Gastrocnemius medialis (tissue), 4 donors: ENCODE data around the gene IDH2. TPM values are rescaled to one million over a fixed set of nuclear protein-coding genes. Genes with fewer than 3 reads are reported as not detected.

Experiments used
- ATAC-seq, 2 donors: fragments of 150-250 bp; one replicate each; pipeline ENCODE4 v1.9.1; 2016
- DNase-seq, 2 donors: peaks; one replicate each; pipeline ENCODE4 v3.0.0-alpha.2; 2019
- H3K27ac ChIP-seq, 4 donors: fragments of 200-600 bp; sonication (generic); 1 replicate in 1 of 4; 2 replicates in 3 of 4; pipeline ENCODE4 v1.5.1; 2016 to 2018; ENCODE audit warnings: mild to moderate bottlenecking in 2 of 4, moderate library complexity in 1 of 4
- H3K27me3 ChIP-seq, 3 donors: fragments of 200-600 bp; sonication (generic) in 2 of 3; 1 replicate in 1 of 3; 2 replicates in 2 of 3; pipeline versions ENCODE4 v1.5.1 to v1.6.0; 2016 to 2019; ENCODE audit warnings: mild to moderate bottlenecking in 1 of 3, moderate library complexity in 1 of 3
- H3K36me3 ChIP-seq, 2 donors: fragments of 200-600 bp; sonication (generic) in 1 of 2; one replicate each; pipeline ENCODE4 v1.5.1; 2017 to 2018
- H3K4me1 ChIP-seq, 2 donors: fragments of 200-600 bp; sonication (generic) in 1 of 2; one replicate each; pipeline ENCODE4 v1.5.1; 2016 to 2017; ENCODE audit warnings: mild to moderate bottlenecking in 2 of 2
- H3K4me3 ChIP-seq, 4 donors: fragments of 200-600 bp; sonication (generic) in 3 of 4; 1 replicate in 1 of 4; 2 replicates in 3 of 4; pipeline ENCODE4 v1.5.1; 2016 to 2019; ENCODE audit warnings: mild to moderate bottlenecking in 2 of 4
- H3K9me3 ChIP-seq, 3 donors: fragments of 200-600 bp; sonication (generic) in 2 of 3; 1 replicate in 1 of 3; 2 replicates in 2 of 3; pipeline ENCODE4 v1.5.1; 2016 to 2019
- CTCF ChIP-seq, 5 experiments: fragments of 450-650 bp in 3 of 5; fragments of 200-600 bp in 2 of 5; sonication (generic) in 2 of 5; IDR thresholded peaks in 4 of 5; conservative IDR thresholded peaks in 1 of 5; 1 replicate in 4 of 5; 2 replicates in 1 of 5; pipeline ENCODE4 v1.5.1; 2016 to 2019; ENCODE audit warnings: antibody characterized with exemption in 5 of 5, mild to moderate bottlenecking in 3 of 5, moderate library complexity in 3 of 5
- POLR2A ChIP-seq, 2 donors: fragments of 450-650 bp; IDR thresholded peaks; one replicate each; pipeline ENCODE4 v1.6.1; 2017; ENCODE audit warnings: antibody characterized with exemption in 2 of 2, mild to moderate bottlenecking in 2 of 2, moderate library complexity in 2 of 2
- in situ Hi-C, 4 donors: fragments of 200-750 bp; cut with MboI; loops; one replicate each; pipeline versions ENCODE4 v1.15.0 to v1.8.0; 2017; ENCODE audit warnings: low sequenced_read_pairs in 4 of 4
- intact Hi-C: fragments of 100-400 bp; cut with DNase I; formaldehyde crosslinking; loops from one replicate; pipeline ENCODE4 v1.15.1; 2023; ENCODE audit warnings: low total_unique reads
- total RNA-seq, 4 donors: library from RNA; depleted of rRNA; stranded (reverse); fragments of >200 nt; gene quantifications; one replicate each; pipeline versions ENCODE4 v1.1.0 to v1.2.3, GENCODE V29; 2016

IDH2 gene
- total RNA-seq, 4 donors from 2014 or later, result 349 to 547 (median 423) TPM

GRCh38 chr15:90047956-90048575, 54.2 kb downstream of the IDH2 start:
- in situ Hi-C loops (no loop called here), intact Hi-C loops (no loop called here)
- ATAC-seq (peak; percentile 79 to 85), DNase-seq (peak; percentile 71 to 92)
- Histone ChIP-seq H3K36me3 (no peaks in the 10 kb centered on the region), H3K27me3 (no peaks in the 10 kb centered on the region), H3K9me3 (no peaks in the 10 kb centered on the region), H3K4me1 (peaks cover 33 to 34% of the 10 kb centered on the region in 2 donors), H3K4me3 (no peak overlapping the region), H3K27ac (peak overlapping the region; percentile 67 to 81 (median 76))
- TF ChIP-seq CTCF (IDR thresholded peaks at IDR 0.05 in 4 of 5, conservative IDR thresholded peaks at IDR 0.05 in 1 of 5) (no peak), POLR2A (IDR thresholded peaks at IDR 0.05) (no peak)

GRCh38 chr15:90046911-90047392, 55.3 kb downstream of the IDH2 start:
- no peaks in the 10 kb centered on the region for H3K36me3 ChIP-seq
- peak overlapping the region; percentile 67 to 81 (median 76) for H3K27ac ChIP-seq
- H3K4me1 ChIP-seq, result peaks cover 33 to 34% of the 10 kb centered on the region in 2 donors
- no peaks in the 10 kb centered on the region for H3K27me3 ChIP-seq
- DNase-seq (peak; percentile 77 to 86), ATAC-seq (peak; percentile 82)
- TF ChIP-seq POLR2A (IDR thresholded peaks at IDR 0.05) (peak in 1 of 2 donors; percentile 30), CTCF (IDR thresholded peaks at IDR 0.05 in 4 of 5, conservative IDR thresholded peaks at IDR 0.05 in 1 of 5) (no peak)
- intact Hi-C loops, result no loop called here
- in situ Hi-C loops, result no loop called here
- H3K9me3 ChIP-seq, result no peaks in the 10 kb centered on the region
- no peak overlapping the region for H3K4me3 ChIP-seq

GRCh38 chr15:90046289-90046688, 56.0 kb downstream of the IDH2 start:
- no peak for TF ChIP-seq CTCF (IDR thresholded peaks at IDR 0.05 in 4 of 5, conservative IDR thresholded peaks at IDR 0.05 in 1 of 5)
- no peak for TF ChIP-seq POLR2A (IDR thresholded peaks at IDR 0.05)
- H3K27me3 ChIP-seq, result no peaks in the 10 kb centered on the region
- no peaks in the 10 kb centered on the region for H3K36me3 ChIP-seq
- intact Hi-C loops (no loop called here), in situ Hi-C loops (no loop called here)
- peaks cover 33 to 34% of the 10 kb centered on the region in 2 donors for H3K4me1 ChIP-seq
- peak overlapping the region; percentile 67 to 81 (median 76) for H3K27ac ChIP-seq
- H3K4me3 ChIP-seq, result no peak overlapping the region
- DNase-seq (no peak), ATAC-seq (no peak)
- H3K9me3 ChIP-seq, result no peaks in the 10 kb centered on the region

- no peak overlapping the region for H3K4me3 ChIP-seq
- no peaks in the 10 kb centered on the region for H3K36me3 ChIP-seq
- intact Hi-C loops (no loop called here), in situ Hi-C loops (no loop called here)
- ATAC-seq (no peak), DNase-seq (no peak)
- H3K9me3 ChIP-seq, result no peaks in the 10 kb centered on the region
- no peak for TF ChIP-seq POLR2A (IDR thresholded peaks at IDR 0.05)
- no peak for TF ChIP-seq CTCF (IDR thresholded peaks at IDR 0.05 in 4 of 5, conservative IDR thresholded peaks at IDR 0.05 in 1 of 5)
- peaks cover 28 to 34% of the 10 kb centered on the region in 2 donors for H3K4me1 ChIP-seq
- no peak overlapping the region for H3K27ac ChIP-seq
- no peaks in the 10 kb centered on the region for H3K27me3 ChIP-seq
Measured at GRCh38 chr15:90044916-90045371, 57.3 kb downstream of the IDH2 start.
